Vagina (tissue), 2 donors: ENCODE measurements around the gene RPLP2. TPM values are rescaled to one million over a fixed set of nuclear protein-coding genes. Genes with fewer than 3 reads are reported as not detected.

ENCODE experiments used
- DNase-seq, 2 donors: peaks; one replicate each; pipeline ENCODE4 v3.0.0-alpha.2; 2017; ENCODE audit errors: extremely low spot score in 2 of 2
- H3K27ac ChIP-seq: fragments of 200-600 bp; sonication (generic); one replicate; pipeline ENCODE4 v1.5.1; 2019
- H3K27me3 ChIP-seq: fragments of 200-600 bp; sonication (generic); one replicate; pipeline ENCODE4 v1.5.1; 2019
- H3K36me3 ChIP-seq, 2 donors: fragments of 200-600 bp; sonication (generic); one replicate each; pipeline ENCODE4 v1.5.1; 2017 to 2019
- H3K4me1 ChIP-seq: fragments of 200-600 bp; sonication (generic); one replicate; pipeline ENCODE4 v1.5.1; 2019
- H3K4me3 ChIP-seq, 2 donors: fragments of 200-600 bp; sonication (generic); 1 replicate in 1 of 2; 2 replicates in 1 of 2; pipeline ENCODE4 v1.5.1; 2016 to 2019
- H3K9me3 ChIP-seq: fragments of 200-600 bp; sonication (generic); one replicate; pipeline ENCODE4 v1.5.1; 2019
- POLR2A ChIP-seq, 2 donors: fragments of 450-650 bp; IDR thresholded peaks; one replicate each; pipeline ENCODE4 v1.6.1; 2017; ENCODE audit warnings: antibody characterized with exemption in 2 of 2, mild to moderate bottlenecking in 2 of 2, moderate library complexity in 2 of 2
- POLR2AphosphoS5 ChIP-seq, 2 donors: sonication (generic); formaldehyde crosslinking; IDR thresholded peaks; one replicate each; pipeline ENCODE4 v1.9.0; 2017; ENCODE audit warnings: antibody characterized with exemption in 2 of 2, mild to moderate bottlenecking in 2 of 2, low read depth in 1 of 2; ENCODE audit not compliant: insufficient read depth in 1 of 2
- intact Hi-C: fragments of 100-400 bp; cut with DNase I; formaldehyde crosslinking; loops from one replicate; pipeline ENCODE4 v1.15.1; 2023
- total RNA-seq: library from RNA; depleted of rRNA; stranded (reverse); fragments of >200 nt; gene quantifications from one replicate; pipeline ENCODE4 v1.2.3, GENCODE V29; 2016
- TF ChIP-seq, protein P1 (sequence below), 3 experiments: fragments of 450-650 bp in 2 of 3; fragments of 200-600 bp in 1 of 3; sonication (generic) in 1 of 3; IDR thresholded peaks; one replicate each; pipeline ENCODE4 v1.5.1; 2017 to 2019; ENCODE audit warnings: antibody characterized with exemption in 3 of 3, mild to moderate bottlenecking in 2 of 3, moderate library complexity in 2 of 3

Gene RPLP2
- total RNA-seq, 1 donor from 2014 or later, result 1,068 TPM

DNA sequence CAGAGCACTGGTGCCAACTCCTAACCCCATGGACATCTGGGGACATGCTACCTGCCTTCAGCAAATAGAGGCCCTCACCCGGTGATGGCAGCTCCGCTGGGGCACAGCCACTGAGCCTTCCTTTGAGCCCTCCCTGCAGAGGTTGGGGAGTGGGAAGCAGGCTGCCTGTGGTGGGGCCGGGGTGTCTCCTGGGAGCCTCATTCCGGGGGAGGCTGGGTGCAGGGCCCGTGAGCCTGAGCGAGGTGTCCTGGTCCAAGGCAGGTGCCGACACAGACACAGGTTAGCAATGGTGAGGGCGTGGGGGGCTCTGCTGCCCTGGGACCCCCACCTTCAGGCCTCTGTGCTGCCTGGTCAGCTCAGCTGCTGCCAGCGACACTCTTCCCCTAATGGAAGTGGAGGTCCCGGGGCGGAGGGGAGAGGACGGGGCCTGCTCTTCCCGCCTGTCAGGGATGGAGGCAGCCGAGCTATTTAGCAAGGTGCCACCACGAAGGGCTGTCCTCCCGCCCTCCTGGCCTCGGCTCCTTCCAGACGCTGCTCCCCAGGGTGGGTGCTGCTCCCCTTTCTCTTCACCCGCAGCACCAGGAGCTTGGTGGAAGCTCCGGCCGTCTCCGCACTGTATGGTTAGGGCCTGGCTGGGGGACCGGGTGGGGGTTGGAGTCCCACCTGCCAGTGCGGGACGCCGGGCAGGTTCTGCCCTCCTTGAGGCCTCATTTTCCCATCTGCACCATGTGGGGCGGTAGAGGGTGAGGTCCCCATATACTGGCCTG, 44.1 kb downstream of the RPLP2 start:
- Histone ChIP-seq H3K9me3 (no peaks in the 10 kb centered on the region), H3K4me3 (no peak overlapping the region), H3K4me1 (peaks cover 53% of the 10 kb centered on the region), H3K27ac (no peak overlapping the region), H3K36me3 (no peaks in the 10 kb centered on the region), H3K27me3 (no peaks in the 10 kb centered on the region)
- no peak for DNase-seq
- TF ChIP-seq, protein P1, sequence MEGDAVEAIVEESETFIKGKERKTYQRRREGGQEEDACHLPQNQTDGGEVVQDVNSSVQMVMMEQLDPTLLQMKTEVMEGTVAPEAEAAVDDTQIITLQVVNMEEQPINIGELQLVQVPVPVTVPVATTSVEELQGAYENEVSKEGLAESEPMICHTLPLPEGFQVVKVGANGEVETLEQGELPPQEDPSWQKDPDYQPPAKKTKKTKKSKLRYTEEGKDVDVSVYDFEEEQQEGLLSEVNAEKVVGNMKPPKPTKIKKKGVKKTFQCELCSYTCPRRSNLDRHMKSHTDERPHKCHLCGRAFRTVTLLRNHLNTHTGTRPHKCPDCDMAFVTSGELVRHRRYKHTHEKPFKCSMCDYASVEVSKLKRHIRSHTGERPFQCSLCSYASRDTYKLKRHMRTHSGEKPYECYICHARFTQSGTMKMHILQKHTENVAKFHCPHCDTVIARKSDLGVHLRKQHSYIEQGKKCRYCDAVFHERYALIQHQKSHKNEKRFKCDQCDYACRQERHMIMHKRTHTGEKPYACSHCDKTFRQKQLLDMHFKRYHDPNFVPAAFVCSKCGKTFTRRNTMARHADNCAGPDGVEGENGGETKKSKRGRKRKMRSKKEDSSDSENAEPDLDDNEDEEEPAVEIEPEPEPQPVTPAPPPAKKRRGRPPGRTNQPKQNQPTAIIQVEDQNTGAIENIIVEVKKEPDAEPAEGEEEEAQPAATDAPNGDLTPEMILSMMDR (IDR thresholded peaks at IDR 0.05), result no peak
- TF ChIP-seq POLR2AphosphoS5 (IDR thresholded peaks at IDR 0.05; ENCODE audit: insufficient read depth in 1 of 2, low read depth in 1 of 2) (no peak), POLR2A (IDR thresholded peaks at IDR 0.05) (no peak)
- intact Hi-C loops, result loop anchor here (5.0 kb wide), 1 partner anchor 198 kb away; no protein-coding TSS in a partner anchor

GRCh38 chr11:854601-855329, 45.0 kb downstream of the RPLP2 start:
- Histone ChIP-seq H3K36me3 (no peaks in the 10 kb centered on the region), H3K9me3 (no peaks in the 10 kb centered on the region), H3K4me3 (no peak overlapping the region), H3K4me1 (peaks cover 56% of the 10 kb centered on the region), H3K27ac (no peak overlapping the region), H3K27me3 (no peaks in the 10 kb centered on the region)
- TF ChIP-seq POLR2AphosphoS5 (IDR thresholded peaks at IDR 0.05; ENCODE audit: insufficient read depth in 1 of 2, low read depth in 1 of 2), result no peak
- TF ChIP-seq POLR2A (IDR thresholded peaks at IDR 0.05), result no peak
- TF ChIP-seq, protein P1 (IDR thresholded peaks at IDR 0.05), result no peak
- intact Hi-C loops, result loop anchor here (5.0 kb wide), 1 partner anchor 198 kb away; no protein-coding TSS in a partner anchor
- DNase-seq, result no peak

DNA sequence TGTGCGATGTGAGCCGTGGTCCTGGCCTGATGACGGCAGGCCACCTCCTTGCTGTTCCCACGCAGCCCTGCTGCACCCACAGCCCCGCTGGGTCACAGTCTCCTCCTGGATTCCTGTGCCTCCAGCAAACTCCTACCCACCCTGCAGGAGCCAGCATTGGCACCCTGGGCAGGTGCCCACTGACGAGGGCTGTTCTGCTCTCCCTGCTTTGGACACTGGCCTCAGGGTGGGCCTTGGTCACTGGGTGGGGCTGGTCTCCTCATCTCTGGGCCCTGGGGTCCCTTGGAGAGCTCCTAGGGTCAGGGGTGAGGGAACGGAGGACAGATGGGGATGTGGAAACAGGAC, 45.5 kb downstream of the RPLP2 start:
- Histone ChIP-seq H3K27ac (no peak overlapping the region), H3K27me3 (no peaks in the 10 kb centered on the region), H3K4me3 (no peak overlapping the region), H3K36me3 (no peaks in the 10 kb centered on the region), H3K9me3 (no peaks in the 10 kb centered on the region), H3K4me1 (peaks cover 57% of the 10 kb centered on the region)
- TF ChIP-seq, protein P1 (IDR thresholded peaks at IDR 0.05), result no peak
- TF ChIP-seq POLR2AphosphoS5 (IDR thresholded peaks at IDR 0.05; ENCODE audit: insufficient read depth in 1 of 2, low read depth in 1 of 2), result no peak
- no peak for TF ChIP-seq POLR2A (IDR thresholded peaks at IDR 0.05)
- DNase-seq, result no peak
- intact Hi-C loops, result no loop called here

DNA sequence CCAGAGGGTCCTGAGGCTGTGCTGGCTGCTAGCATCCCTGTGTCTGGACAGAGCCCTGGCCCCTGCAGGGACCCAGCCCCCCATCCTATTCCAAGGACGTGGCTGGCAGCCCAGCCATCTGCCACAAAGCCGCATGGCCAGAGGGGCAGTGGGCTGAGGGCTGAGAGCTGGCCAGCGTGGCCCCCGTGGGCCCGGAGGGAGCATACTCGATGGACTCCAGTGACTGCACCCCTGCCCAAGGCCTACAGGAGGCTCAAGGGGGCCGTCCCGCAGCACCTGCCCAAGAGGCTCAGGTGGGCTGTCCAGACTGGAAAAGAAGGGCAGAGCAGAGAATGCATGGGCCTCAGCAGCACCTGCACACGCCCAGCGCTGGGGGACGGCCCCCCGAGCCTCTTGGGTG, 46.0 kb downstream of the RPLP2 start:
- no peak for DNase-seq
- Histone ChIP-seq H3K36me3 (no peaks in the 10 kb centered on the region), H3K27ac (no peak overlapping the region), H3K9me3 (no peaks in the 10 kb centered on the region), H3K4me3 (no peak overlapping the region), H3K27me3 (no peaks in the 10 kb centered on the region), H3K4me1 (peaks cover 53% of the 10 kb centered on the region)
- TF ChIP-seq, protein P1 (IDR thresholded peaks at IDR 0.05), result no peak
- no peak for TF ChIP-seq POLR2AphosphoS5 (IDR thresholded peaks at IDR 0.05; ENCODE audit: insufficient read depth in 1 of 2, low read depth in 1 of 2)
- no peak for TF ChIP-seq POLR2A (IDR thresholded peaks at IDR 0.05)
- intact Hi-C loops, result no loop called here

DNA sequence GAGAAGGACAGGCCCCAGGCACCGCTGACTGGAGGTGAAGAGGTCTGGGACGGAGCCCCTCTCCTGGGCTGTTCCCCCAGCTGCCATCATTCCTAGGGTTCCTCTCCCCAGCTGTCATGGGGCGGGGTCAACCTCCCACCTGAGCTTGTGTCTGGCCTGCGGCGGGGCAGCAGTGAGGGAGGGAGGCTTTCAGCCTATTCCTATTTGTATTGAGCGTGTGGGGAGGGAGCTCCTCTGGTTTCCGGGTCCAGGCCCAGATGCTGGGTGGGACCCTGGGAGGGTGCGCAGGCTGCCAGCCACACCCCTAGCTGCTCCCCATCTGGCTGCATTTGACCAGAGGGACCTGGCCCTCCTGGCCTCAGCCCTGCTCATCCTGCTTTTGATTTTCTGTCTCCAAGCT, 46.6 kb downstream of the RPLP2 start:
- no peak for DNase-seq
- no peaks in the 10 kb centered on the region for H3K9me3 ChIP-seq
- H3K27me3 ChIP-seq, result no peaks in the 10 kb centered on the region
- peaks cover 50% of the 10 kb centered on the region for H3K4me1 ChIP-seq
- TF ChIP-seq, protein P1 (IDR thresholded peaks at IDR 0.05), result no peak
- TF ChIP-seq POLR2AphosphoS5 (IDR thresholded peaks at IDR 0.05; ENCODE audit: insufficient read depth in 1 of 2, low read depth in 1 of 2) (no peak), POLR2A (IDR thresholded peaks at IDR 0.05) (no peak)
- no peak overlapping the region for H3K4me3 ChIP-seq
- no peaks in the 10 kb centered on the region for H3K36me3 ChIP-seq
- intact Hi-C loops, result no loop called here
- no peak overlapping the region for H3K27ac ChIP-seq
